Tibial artery (tissue), 4 donors: ENCODE results near the gene IKBKE.

Experiments
- DNase-seq, 2 donors: peaks; one replicate each; pipeline ENCODE4 v3.0.0-alpha.2; 2019
- H3K27ac ChIP-seq, 2 donors: fragments of 200-600 bp; sonication (generic) in 1 of 2; 1 replicate in 1 of 2; 2 replicates in 1 of 2; pipeline ENCODE4 v1.5.1; 2018 to 2019; ENCODE audit warnings: mild to moderate bottlenecking in 1 of 2
- H3K27me3 ChIP-seq, 2 donors: fragments of 200-600 bp; sonication (generic) in 1 of 2; one replicate each; pipeline versions ENCODE4 v1.5.1 to v1.6.0; 2016 to 2019
- H3K36me3 ChIP-seq, 3 donors: fragments of 200-600 bp; sonication (generic) in 2 of 3; one replicate each; pipeline ENCODE4 v1.5.1; 2016 to 2019; ENCODE audit warnings: mild to moderate bottlenecking in 2 of 3
- H3K4me1 ChIP-seq, 4 donors: fragments of 200-600 bp; sonication (generic) in 2 of 4; 1 replicate in 3 of 4; 2 replicates in 1 of 4; pipeline ENCODE4 v1.5.1; 2016 to 2019
- H3K4me3 ChIP-seq, 2 donors: fragments of 200-600 bp; sonication (generic) in 1 of 2; 1 replicate in 1 of 2; 2 replicates in 1 of 2; pipeline ENCODE4 v1.5.1; 2018 to 2019; ENCODE audit warnings: mild to moderate bottlenecking in 2 of 2
- H3K9me3 ChIP-seq, 3 donors: fragments of 200-600 bp; sonication (generic) in 1 of 3; one replicate each; pipeline ENCODE4 v1.5.1; 2016 to 2019
- intact Hi-C: fragments of 100-400 bp; cut with DNase I; formaldehyde crosslinking; loops from one replicate; pipeline ENCODE4 v1.15.0; 2023; ENCODE audit warnings: low total_unique reads
- TF ChIP-seq, protein P1 (sequence below), 2 experiments: fragments of 200-600 bp in 1 of 2; fragments of 450-650 bp in 1 of 2; IDR thresholded peaks; one replicate each; pipeline ENCODE4 v1.5.1; 2017 to 2019; ENCODE audit warnings: antibody characterized with exemption in 2 of 2, mild to moderate bottlenecking in 1 of 2, moderate library complexity in 1 of 2

Gene IKBKE

DNA sequence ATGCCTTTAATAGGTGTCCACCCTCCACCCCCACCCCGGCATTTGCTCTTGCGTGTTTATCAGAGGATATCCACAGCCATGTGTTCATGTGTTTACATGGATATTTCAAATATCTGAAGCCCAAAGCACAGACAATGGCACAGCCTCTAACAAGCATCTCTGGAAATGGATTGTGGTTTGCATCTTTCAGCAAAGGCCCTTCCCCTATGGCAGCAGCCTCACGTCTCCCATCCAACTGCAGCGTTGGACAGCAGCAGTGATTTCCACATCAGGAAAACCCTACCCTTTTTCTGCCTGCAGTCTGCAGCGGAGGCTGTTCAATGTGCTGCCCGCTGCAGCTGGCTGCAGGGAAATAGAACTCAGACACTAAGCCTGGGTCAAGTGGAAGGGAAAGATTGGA is 38.7 kb downstream of the IKBKE start:
- TF ChIP-seq, protein P1, sequence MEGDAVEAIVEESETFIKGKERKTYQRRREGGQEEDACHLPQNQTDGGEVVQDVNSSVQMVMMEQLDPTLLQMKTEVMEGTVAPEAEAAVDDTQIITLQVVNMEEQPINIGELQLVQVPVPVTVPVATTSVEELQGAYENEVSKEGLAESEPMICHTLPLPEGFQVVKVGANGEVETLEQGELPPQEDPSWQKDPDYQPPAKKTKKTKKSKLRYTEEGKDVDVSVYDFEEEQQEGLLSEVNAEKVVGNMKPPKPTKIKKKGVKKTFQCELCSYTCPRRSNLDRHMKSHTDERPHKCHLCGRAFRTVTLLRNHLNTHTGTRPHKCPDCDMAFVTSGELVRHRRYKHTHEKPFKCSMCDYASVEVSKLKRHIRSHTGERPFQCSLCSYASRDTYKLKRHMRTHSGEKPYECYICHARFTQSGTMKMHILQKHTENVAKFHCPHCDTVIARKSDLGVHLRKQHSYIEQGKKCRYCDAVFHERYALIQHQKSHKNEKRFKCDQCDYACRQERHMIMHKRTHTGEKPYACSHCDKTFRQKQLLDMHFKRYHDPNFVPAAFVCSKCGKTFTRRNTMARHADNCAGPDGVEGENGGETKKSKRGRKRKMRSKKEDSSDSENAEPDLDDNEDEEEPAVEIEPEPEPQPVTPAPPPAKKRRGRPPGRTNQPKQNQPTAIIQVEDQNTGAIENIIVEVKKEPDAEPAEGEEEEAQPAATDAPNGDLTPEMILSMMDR (IDR thresholded peaks at IDR 0.05), result no peak
- intact Hi-C loops, result loop anchor here (10.0 kb wide), 1 partner anchor 156 kb away; no protein-coding TSS in a partner anchor
- H3K4me3 ChIP-seq, result peak overlapping the region; percentile 73 to 88
- peak overlapping the region; percentile 76 to 82 for H3K27ac ChIP-seq
- H3K4me1 ChIP-seq, result peaks cover 0 to 71% (median 49%) of the 10 kb centered on the region in 4 donors
- DNase-seq, result peak in 1 of 2 donors; percentile 74
- no peaks in the 10 kb centered on the region for H3K36me3 ChIP-seq
- no peaks in the 10 kb centered on the region for H3K9me3 ChIP-seq
- H3K27me3 ChIP-seq, result no peaks in the 10 kb centered on the region

DNA sequence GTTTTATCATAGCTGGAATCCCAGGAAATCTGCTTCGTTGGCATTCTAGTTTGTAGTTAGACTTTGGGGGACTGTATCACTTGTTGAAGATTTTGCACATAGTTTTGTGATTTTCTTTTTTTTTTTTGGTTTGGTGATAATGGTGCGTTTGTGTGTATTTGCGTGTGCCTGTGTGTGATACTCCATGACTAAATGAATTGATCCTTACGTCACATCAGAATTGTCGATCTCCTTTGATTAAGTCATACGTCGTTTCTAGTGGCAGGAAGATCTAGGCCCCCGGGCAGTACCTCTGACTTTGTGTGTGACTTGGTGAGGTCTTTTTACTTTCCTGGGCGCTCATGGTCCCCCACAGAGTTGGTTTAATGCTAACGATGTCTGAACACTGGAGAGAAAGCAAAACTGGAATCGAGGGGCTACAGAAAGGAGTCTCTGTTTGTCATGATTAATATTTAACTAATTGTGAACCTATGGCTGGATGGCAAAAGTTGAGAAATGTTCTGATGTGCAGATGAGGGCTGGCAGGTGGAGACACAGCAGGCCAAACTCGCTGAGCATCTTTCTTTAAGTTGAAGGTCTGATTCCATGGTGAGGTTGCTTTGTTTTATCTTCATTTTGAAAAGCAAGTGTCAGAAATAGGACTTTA is 39.5 kb downstream of the IKBKE start:
- H3K4me1 ChIP-seq, result peaks cover 0 to 71% (median 47%) of the 10 kb centered on the region in 4 donors
- H3K4me3 ChIP-seq, result no peak overlapping the region
- no peaks in the 10 kb centered on the region for H3K27me3 ChIP-seq
- H3K9me3 ChIP-seq, result no peaks in the 10 kb centered on the region
- H3K27ac ChIP-seq, result no peak overlapping the region
- no peaks in the 10 kb centered on the region for H3K36me3 ChIP-seq
- TF ChIP-seq, protein P1 (IDR thresholded peaks at IDR 0.05), result no peak
- intact Hi-C loops, result loop anchor here (10.0 kb wide), 1 partner anchor 155 kb away; no protein-coding TSS in a partner anchor
- DNase-seq, result peak in 1 of 2 donors; percentile 11

DNA sequence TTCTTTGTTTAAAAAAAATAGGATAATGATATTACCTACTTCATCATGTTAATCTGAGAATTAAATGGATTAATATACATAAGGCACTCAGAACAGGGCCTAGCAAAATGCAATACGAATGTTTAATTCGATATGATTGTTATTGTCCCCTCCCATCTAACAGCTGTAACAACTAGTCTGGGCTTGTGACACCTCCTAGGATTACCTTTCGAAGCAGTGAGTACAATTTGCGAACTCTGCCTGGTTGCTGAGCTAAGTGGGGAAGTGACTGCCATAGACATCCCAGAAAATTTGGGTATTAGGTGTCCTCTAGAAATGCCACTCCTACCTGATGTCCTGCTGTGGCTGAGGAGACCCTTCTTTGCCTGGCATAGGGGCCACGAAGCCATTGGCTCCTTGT is 40.1 kb downstream of the IKBKE start:
- DNase-seq, result no peak
- Histone ChIP-seq H3K36me3 (no peaks in the 10 kb centered on the region), H3K4me3 (no peak overlapping the region), H3K9me3 (no peaks in the 10 kb centered on the region), H3K27ac (no peak overlapping the region), H3K27me3 (no peaks in the 10 kb centered on the region), H3K4me1 (peaks cover 0 to 67% (median 46%) of the 10 kb centered on the region in 4 donors)
- intact Hi-C loops, result no loop called here
- TF ChIP-seq, protein P1 (IDR thresholded peaks at IDR 0.05), result no peak

DNA sequence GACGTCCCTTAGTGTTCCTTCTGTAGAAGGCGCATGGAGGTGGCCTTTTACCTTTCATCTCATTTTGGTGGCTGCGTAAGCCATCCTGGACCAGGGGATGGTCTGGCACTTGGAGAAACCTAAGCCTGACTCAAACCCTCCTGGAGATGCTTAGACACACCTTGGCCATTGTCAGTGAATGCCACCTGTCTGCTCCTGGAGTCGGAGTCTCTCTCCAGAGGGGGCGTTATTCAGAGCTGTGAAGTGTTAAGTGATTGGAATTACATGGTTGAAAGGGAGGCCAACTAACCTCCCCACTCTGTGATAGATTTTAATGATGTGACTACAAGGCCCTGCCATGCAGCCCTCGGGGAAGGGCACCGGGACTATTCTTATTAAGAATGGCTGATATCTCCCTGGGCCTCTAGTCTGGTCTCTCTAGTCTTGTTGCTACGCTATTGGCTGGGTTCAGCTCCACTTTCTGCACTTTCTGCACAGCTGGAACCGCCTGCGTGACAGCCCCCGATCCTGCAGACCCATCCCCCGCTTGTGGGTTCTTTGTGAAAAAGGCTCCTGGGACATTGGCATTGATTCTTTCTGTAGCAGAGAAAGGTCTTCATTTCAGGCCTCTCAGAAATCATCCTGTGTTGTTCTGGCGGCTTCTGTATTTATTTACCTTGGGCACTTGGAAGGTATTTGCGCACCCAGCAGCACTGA is 41.2 kb downstream of the IKBKE start:
- Histone ChIP-seq H3K4me1 (peaks cover 0 to 57% (median 45%) of the 10 kb centered on the region in 4 donors), H3K27me3 (no peaks in the 10 kb centered on the region), H3K36me3 (no peaks in the 10 kb centered on the region), H3K27ac (no peak overlapping the region), H3K9me3 (no peaks in the 10 kb centered on the region), H3K4me3 (no peak overlapping the region)
- DNase-seq, result no peak
- TF ChIP-seq, protein P1 (IDR thresholded peaks at IDR 0.05), result no peak
- intact Hi-C loops, result loop anchor here (2.0 kb wide), 1 partner anchor 19 kb away; no protein-coding TSS in a partner anchor

DNA sequence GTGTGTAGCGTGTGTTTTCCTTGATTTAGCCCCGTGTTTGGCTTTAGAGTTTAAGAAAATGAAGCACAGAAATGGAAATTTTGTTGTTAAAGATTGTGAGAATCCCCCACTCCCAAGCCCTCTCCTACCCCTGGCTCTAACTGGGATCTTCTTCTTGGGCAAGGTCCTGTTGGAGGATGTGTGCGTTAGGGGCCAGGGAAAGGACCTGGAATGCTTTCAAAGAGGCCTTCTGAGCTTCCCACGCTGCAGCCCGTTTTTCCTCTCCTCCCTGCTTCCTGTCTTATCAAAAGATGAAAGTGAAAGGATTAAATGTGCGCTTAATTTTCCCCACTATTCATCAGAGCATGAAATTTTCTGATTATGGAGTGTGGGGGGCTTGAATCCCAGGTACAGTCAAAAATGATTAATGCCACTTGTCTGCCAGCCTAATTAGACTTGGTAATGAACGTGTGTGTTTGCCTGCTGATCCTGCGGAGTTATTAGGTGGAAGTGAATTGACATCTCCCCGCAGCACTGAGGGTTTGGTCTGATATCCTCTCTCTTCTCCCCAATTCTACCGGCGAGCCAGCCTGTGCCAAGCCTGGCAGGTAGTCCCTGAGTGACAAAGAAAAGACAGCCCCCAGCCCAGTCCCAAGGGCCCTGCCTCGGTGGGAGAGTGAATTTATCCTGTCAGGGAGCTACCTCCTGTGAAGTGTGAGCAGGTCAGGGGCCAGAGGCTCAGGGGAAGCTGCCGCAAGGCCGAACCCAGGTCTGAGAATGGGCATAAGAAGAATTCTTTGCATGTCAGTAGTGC is 42.0 kb downstream of the IKBKE start:
- Histone ChIP-seq H3K27me3 (no peaks in the 10 kb centered on the region), H3K9me3 (no peaks in the 10 kb centered on the region), H3K4me3 (no peak overlapping the region), H3K27ac (peak overlapping the region; percentile 0 to 43), H3K4me1 (peaks cover 0 to 50% (median 42%) of the 10 kb centered on the region in 4 donors), H3K36me3 (no peaks in the 10 kb centered on the region)
- DNase-seq, result no peak
- intact Hi-C loops, result loop anchor here (2.0 kb wide), 1 partner anchor 19 kb away; no protein-coding TSS in a partner anchor
- TF ChIP-seq, protein P1 (IDR thresholded peaks at IDR 0.05), result no peak
